Activated CD4-positive, alpha-beta T cell treated with anti-CD3 and anti-CD28 coated beads for 36 hours (primary cell): ENCODE data around the gene CAST. TPM values are rescaled to one million over a fixed set of nuclear protein-coding genes. Genes with fewer than 3 reads are reported as not detected.

Source experiments
- ATAC-seq: fragments of 200-7000 bp; cut with Tn5 transposase; one replicate; pipeline ENCODE4 v1.10.0; 2021; ENCODE audit warnings: mild to moderate bottlenecking, moderate library complexity
- CTCF ChIA-PET: fragments of 350-600 bp; sonication (Branson Sonifier 250); formaldehyde crosslinking; loops from one replicate; lab custom pipeline; 2021; ENCODE audit warnings: antibody characterized with exemption; lab: Charles Lee
- POLR2A ChIA-PET: fragments of 350-600 bp; sonication (Branson Sonifier 250); formaldehyde crosslinking; loops from one replicate; lab custom pipeline; 2021; ENCODE audit warnings: antibody characterized with exemption, inconsistent platforms; lab: Charles Lee
- DNase-seq: peaks from one replicate; pipeline ENCODE4 v3.0.0-alpha.2; 2020
- H3K27ac Mint-ChIP-seq: one replicate; pipeline ENCODE4 v1.8.0; 2021; ENCODE audit warnings: mixed read lengths
- H3K27me3 Mint-ChIP-seq: one replicate; pipeline ENCODE4 v1.8.0; 2021; ENCODE audit warnings: mixed read lengths
- H3K36me3 Mint-ChIP-seq: one replicate; pipeline ENCODE4 v1.8.0; 2021; ENCODE audit warnings: low read depth, mixed read lengths
- H3K4me1 Mint-ChIP-seq: one replicate; pipeline ENCODE4 v1.8.0; 2021; ENCODE audit warnings: mixed read lengths
- H3K4me3 Mint-ChIP-seq: one replicate; pipeline ENCODE4 v1.8.0; 2021; ENCODE audit warnings: mild to moderate bottlenecking, moderate library complexity, mixed read lengths
- H3K9me3 Mint-ChIP-seq: one replicate; pipeline ENCODE4 v1.8.0; 2021; ENCODE audit warnings: low read depth, mixed read lengths
- intact Hi-C, 2 experiments: fragments of 100-400 bp; cut with DNase I in 1 of 2; cut with micrococcal nuclease in 1 of 2; formaldehyde crosslinking; loops; one replicate each; pipeline versions ENCODE4 v1.14.2 to v1.15.1; 2022 to 2024; cut with DNase I, micrococcal nuclease
- total RNA-seq, 2 experiments: library from RNA; stranded (reverse); gene quantifications; one replicate each; pipeline ENCODE4 v1.2.3, GENCODE V29; 2021

Gene CAST
- total RNA-seq, 2 experiments from 2014 or later = 136 to 211 TPM

DNA sequence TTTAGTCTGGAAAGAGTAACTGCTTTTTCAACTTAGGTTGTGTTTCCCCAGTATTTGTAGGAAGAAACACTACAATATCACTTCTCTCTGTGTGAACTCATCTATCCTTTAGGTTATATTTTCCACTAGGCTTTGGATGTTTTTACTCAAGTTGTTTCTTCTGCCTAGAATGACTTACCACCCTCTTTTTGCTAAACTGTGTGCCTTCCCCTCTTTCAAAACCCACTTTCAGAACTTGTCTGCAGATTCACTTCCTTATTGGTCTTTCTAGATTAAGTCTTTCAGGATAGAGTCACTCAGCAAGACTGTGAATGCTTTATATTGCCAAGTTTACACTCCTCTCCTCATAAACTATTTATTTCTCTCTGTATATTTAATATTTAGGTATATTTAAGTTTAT is 14.2 kb upstream of the CAST start:
- intact Hi-C loops = no loop called here
- ChIA-PET POLR2A (no interaction called here), CTCF (interaction anchor here (1.2 to 1.3 kb wide), 2 partner anchors 49 to 312 kb away, joined by 3 read pairs; no protein-coding TSS in a partner anchor)
- DNase-seq = no peak
- H3K4me3 Mint-ChIP-seq = no peak overlapping the region
- no peaks in the 10 kb centered on the region for H3K36me3 Mint-ChIP-seq
- no peaks in the 10 kb centered on the region for H3K9me3 Mint-ChIP-seq
- H3K27me3 Mint-ChIP-seq = peaks cover 13% of the 10 kb centered on the region
- H3K27ac Mint-ChIP-seq = no peak overlapping the region
- H3K4me1 Mint-ChIP-seq = peaks cover 3% of the 10 kb centered on the region
- peak; percentile 69 for ATAC-seq

DNA sequence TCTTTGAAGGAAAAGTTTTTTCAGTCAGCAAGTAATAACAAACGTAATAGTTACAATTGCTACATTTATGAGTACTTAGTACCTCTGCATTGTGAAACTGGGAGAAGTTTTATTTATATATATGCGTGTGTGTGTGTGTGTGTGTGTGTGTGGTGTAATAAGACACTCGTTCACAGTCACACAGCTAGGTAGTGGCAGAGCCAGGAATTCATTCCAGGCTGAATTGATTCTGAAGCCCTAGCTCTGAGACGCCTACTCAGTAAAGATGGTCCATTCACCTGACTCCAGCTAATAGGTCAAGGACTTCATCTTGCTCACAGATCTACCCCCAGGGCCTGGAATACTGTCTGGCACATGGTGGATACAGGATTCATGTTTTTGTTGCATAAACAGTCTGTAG is 13.6 kb upstream of the CAST start:
- H3K4me3 Mint-ChIP-seq = no peak overlapping the region
- ATAC-seq (no peak), DNase-seq (no peak)
- no peak overlapping the region for H3K27ac Mint-ChIP-seq
- no peaks in the 10 kb centered on the region for H3K9me3 Mint-ChIP-seq
- intact Hi-C loops = no loop called here
- no peaks in the 10 kb centered on the region for H3K36me3 Mint-ChIP-seq
- CTCF ChIA-PET = interaction anchor here (1.3 kb wide), 1 partner anchor 48 kb away, joined by 3 read pairs; no protein-coding TSS in a partner anchor
- POLR2A ChIA-PET = no interaction called here
- H3K27me3 Mint-ChIP-seq = peaks cover 13% of the 10 kb centered on the region
- H3K4me1 Mint-ChIP-seq = peaks cover 3% of the 10 kb centered on the region

DNA sequence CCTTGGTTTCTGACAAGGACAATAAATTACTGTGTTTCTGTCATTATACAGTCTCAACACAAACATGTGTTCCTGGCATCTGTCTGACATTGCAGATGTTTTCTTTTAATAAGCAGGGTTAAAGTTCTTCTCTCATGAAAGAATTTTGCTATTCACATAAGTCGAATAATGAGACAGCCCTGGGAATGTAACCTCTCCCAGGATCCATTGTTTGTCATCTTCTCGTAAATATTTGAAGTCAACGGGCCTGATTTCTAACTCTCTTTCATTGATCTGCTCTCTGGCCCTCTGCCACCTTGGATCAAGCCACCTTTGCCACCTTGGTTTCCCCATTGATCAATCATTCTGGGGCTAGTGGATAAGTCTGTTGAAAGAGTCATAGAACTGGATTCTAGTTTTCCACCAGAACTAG is 12.9 kb upstream of the CAST start:
- intact Hi-C loops = no loop called here

DNA sequence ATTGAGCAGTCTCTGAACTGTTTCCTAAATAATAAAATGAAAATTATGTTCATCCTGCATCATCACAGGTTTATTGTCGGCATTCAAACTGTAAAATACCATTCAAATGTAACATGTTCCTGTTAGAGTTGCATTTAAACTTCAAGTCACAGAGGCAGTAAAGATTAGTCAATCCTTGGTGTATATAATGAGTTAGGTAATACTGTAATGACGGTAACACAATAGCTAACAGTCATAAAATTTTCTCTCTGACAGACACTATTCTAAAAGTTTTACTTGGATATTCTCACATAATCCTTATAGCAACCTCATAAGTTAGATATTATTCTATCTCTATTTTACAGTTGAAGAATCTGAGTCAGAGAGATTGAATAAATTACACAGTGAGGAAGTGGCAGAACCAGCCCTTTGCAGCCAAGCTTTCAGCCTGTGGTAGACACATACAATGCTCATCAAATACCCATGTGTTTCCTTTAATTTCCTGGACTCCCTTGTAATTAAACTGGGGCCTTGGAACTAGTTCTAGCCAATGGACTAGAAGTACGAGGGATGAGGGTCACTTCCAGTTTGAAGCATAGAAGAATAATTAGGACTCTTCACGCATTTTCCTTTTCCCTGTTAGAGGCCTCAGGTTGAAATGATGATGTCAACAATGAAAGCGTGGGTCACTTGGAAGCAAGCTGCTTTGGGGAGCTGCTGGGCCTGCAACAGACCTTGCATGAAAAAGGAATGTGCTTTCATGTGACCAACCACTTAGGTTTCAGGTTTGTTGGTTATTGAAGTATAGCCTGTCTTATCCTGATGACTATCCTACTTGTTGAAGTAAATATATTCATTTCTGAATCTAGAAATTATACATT is 12.3 kb upstream of the CAST start:
- no peak for ATAC-seq
- ChIA-PET CTCF (no interaction called here), POLR2A (no interaction called here)
- H3K4me1 Mint-ChIP-seq = peaks cover 7% of the 10 kb centered on the region
- H3K27ac Mint-ChIP-seq = no peak overlapping the region
- no peaks in the 10 kb centered on the region for H3K36me3 Mint-ChIP-seq
- intact Hi-C loops = loop anchor here in 1 of 2 experiments (5.0 kb wide), 1 partner anchor 33 kb away; no protein-coding TSS in a partner anchor
- DNase-seq = no peak
- peaks cover 17% of the 10 kb centered on the region for H3K27me3 Mint-ChIP-seq
- H3K9me3 Mint-ChIP-seq = no peaks in the 10 kb centered on the region
- no peak overlapping the region for H3K4me3 Mint-ChIP-seq

More for the DNA sequence above, 12.9 kb upstream of the CAST start:
- ChIA-PET POLR2A (no interaction called here), CTCF (interaction anchor here (1.3 kb wide), 1 partner anchor 47 kb away, joined by 3 read pairs; no protein-coding TSS in a partner anchor)
- Mint-ChIP-seq H3K9me3 (no peaks in the 10 kb centered on the region), H3K4me3 (no peak overlapping the region), H3K27ac (no peak overlapping the region), H3K36me3 (no peaks in the 10 kb centered on the region), H3K27me3 (peaks cover 16% of the 10 kb centered on the region), H3K4me1 (peaks cover 5% of the 10 kb centered on the region)
- ATAC-seq (no peak), DNase-seq (no peak)

DNA sequence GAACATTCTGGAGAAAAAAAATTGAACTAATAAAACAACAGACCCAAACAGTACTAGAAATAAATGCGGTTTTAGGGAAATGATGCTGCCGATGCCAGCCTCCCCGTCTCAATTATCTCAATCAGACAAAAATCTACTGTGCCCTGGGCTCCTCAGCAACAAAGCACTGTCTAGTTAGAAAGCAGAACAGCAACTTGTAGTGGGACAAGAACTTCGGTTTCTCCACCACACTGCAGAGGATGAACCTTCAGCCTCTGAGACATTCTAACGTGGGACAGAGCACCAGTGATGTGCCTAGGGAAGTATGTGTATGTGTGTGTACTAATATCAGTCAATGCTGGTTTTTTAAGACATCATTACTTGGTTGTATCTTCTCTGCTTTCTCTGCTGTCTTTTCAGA is 11.1 kb upstream of the CAST start:
- no peak for ATAC-seq

DNA sequence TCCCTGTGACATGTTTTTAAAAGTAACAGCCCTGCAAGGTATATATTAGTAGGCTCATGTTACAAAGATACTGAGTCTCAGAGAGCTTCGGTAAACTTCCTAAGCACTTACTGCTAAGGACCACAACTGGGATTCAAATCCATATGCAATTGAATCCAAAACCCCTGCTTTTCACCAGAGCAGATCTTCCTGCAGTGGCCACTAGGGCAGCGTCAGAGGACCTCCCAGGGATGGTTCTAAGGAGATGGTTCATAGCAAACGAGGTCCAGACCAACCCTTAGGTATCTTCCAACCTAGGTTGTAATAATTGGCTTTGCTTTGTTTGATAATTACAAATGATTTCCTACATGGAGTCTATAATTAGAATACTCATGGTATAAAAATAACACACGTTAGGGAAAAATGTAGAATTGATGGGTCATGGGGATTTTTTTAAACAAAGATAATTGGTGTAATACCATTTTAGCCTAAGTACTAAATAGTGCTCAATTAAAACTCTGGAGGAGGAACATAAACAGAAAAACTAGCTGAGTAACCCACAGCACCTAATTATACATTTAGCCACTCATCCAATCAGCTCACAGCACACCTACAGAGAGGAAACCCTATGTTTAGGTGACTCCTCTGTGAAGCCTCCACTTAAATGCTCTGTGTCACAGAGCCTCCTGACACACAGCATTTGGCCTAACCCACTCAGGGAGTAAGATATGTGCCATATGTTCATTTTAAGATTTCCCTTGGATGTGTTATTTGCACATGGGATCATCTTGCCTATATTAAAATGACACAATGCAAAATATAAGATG is 10.0 kb upstream of the CAST start:
- no peaks in the 10 kb centered on the region for H3K9me3 Mint-ChIP-seq
- peaks cover 30% of the 10 kb centered on the region for H3K27me3 Mint-ChIP-seq
- CTCF ChIA-PET = interaction anchor here (1.0 to 3.4 kb wide), 3 partner anchors 38 to 269 kb away, joined by 3 to 11 read pairs (median 4); no protein-coding TSS in a partner anchor
- H3K27ac Mint-ChIP-seq = no peak overlapping the region
- ATAC-seq (peak; percentile 51), DNase-seq (peak; percentile 23)
- H3K36me3 Mint-ChIP-seq = no peaks in the 10 kb centered on the region
- POLR2A ChIA-PET = no interaction called here
- intact Hi-C loops = loop anchor here in 1 of 2 experiments (5.0 kb wide), 1 partner anchor 35 kb away; no protein-coding TSS in a partner anchor
- peaks cover 16% of the 10 kb centered on the region for H3K4me1 Mint-ChIP-seq
- no peak overlapping the region for H3K4me3 Mint-ChIP-seq

More for the DNA sequence above, 11.1 kb upstream of the CAST start:
- Mint-ChIP-seq H3K27ac (no peak overlapping the region), H3K27me3 (peaks cover 25% of the 10 kb centered on the region), H3K36me3 (no peaks in the 10 kb centered on the region), H3K9me3 (no peaks in the 10 kb centered on the region), H3K4me3 (no peak overlapping the region), H3K4me1 (peaks cover 12% of the 10 kb centered on the region)
- intact Hi-C loops = loop anchor here in 1 of 2 experiments (5.0 kb wide), 1 partner anchor 34 kb away; no protein-coding TSS in a partner anchor
- ChIA-PET CTCF (interaction anchor here (1.1 kb wide), 1 partner anchor 268 kb away, joined by 3 read pairs; no protein-coding TSS in a partner anchor), POLR2A (interaction anchor here (0.6 kb wide), 1 partner anchor 874 kb away, joined by 6 read pairs; no protein-coding TSS in a partner anchor)
- no peak for DNase-seq

DNA sequence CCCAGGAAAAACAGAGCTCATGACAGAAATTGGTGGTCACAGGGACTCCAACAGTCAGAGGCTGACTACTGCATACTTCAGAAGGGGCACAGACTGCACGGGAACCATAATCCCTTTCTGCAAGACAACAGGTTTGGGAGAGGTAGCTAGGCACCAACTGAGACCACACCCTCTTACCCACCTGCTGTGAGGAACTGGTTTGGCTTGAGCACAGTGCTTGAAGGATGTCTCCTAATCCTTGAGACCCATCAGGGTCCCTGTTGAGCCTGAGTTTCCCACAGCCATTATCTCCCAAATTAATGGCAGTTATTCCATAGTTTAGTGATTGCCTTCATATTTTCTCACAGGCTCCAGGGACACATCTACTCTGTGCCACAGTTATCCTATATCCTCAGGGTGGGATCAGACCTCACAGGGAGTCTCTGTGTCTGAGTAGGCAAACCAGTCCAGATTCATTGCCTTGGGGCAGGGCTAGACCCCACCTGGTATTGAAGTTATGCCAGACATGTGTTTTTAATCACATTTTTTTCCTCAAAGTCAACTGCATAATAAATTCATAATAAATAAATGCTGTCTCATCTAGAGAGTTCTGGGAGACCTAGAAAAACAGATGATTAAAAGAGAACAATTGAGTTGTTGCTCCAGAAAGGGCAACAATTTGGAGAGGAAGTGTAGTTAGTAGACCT is 9.3 kb upstream of the CAST start:
- intact Hi-C loops = loop anchor here in 1 of 2 experiments (5.0 kb wide), 1 partner anchor 36 kb away; no protein-coding TSS in a partner anchor
- CTCF ChIA-PET = interaction anchor here (0.5 to 3.4 kb wide), 4 partner anchors 14 to 320 kb away, joined by 3 to 11 read pairs (median 4); no protein-coding TSS in a partner anchor
- no peak overlapping the region for H3K4me3 Mint-ChIP-seq

DNA sequence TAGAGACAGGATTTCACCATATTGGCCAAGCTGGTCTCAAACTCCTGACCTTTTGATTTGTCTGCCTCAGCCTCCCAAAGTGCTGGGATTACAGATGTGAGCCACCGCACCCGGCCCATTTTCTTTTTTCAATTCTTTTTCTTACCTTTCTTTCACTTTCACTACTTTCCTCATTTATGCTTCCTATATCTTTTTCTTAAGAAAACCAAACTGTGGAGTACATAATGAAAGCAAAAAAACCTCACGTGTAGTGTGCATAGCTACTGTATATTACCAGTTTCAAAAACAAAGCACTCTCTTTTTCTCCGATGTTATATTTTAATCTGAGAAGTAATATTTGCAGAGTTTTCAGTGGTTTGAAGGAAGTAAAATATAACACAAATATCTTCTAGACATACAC is 8.0 kb upstream of the CAST start:
- H3K36me3 Mint-ChIP-seq = no peaks in the 10 kb centered on the region
- no peak overlapping the region for H3K27ac Mint-ChIP-seq
- ChIA-PET CTCF (interaction anchor here (0.5 to 3.4 kb wide), 6 partner anchors 8 to 464 kb away, joined by 3 to 11 read pairs (median 4); partner anchors contain the start of gene CAST), POLR2A (no interaction called here)
- H3K4me1 Mint-ChIP-seq = peaks cover 15% of the 10 kb centered on the region
- DNase-seq (no peak), ATAC-seq (no peak)
- intact Hi-C loops = loop anchor here in 1 of 2 experiments (5.0 kb wide), 1 partner anchor 37 kb away; no protein-coding TSS in a partner anchor
- H3K4me3 Mint-ChIP-seq = no peak overlapping the region
- H3K9me3 Mint-ChIP-seq = no peaks in the 10 kb centered on the region
- H3K27me3 Mint-ChIP-seq = peaks cover 34% of the 10 kb centered on the region

More for the DNA sequence above, 9.3 kb upstream of the CAST start:
- no peak for ATAC-seq
- Mint-ChIP-seq H3K9me3 (no peaks in the 10 kb centered on the region), H3K4me1 (peaks cover 17% of the 10 kb centered on the region), H3K27me3 (peaks cover 30% of the 10 kb centered on the region), H3K36me3 (no peaks in the 10 kb centered on the region), H3K27ac (no peak overlapping the region)
- POLR2A ChIA-PET = no interaction called here
- DNase-seq = no peak

DNA sequence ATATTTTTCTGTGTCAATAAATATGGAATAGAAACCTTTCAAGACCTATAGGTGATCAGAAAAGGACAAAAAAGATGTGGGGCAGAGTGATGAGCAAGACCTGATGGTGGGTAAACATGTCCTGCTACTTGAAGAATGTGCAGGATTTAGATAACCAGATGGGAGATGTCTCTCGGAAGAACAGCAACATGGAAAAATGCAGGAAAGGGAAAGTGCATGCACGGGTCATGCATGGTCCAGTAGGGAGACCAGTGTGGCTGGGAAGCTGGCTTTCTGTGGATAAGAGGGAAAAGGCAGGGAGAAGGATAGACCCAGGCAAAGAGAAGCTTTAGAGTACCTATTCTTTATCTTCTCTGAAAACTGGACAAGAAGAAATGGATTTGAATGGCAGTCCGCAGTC is 7.1 kb upstream of the CAST start:
- ChIA-PET CTCF (interaction anchor here (0.7 to 3.4 kb wide), 4 partner anchors 41 to 458 kb away, joined by 3 to 11 read pairs (median 6); no protein-coding TSS in a partner anchor), POLR2A (no interaction called here)
- no peak for ATAC-seq
- DNase-seq = no peak
- Mint-ChIP-seq H3K4me3 (no peak overlapping the region), H3K36me3 (no peaks in the 10 kb centered on the region), H3K27ac (no peak overlapping the region), H3K9me3 (no peaks in the 10 kb centered on the region), H3K27me3 (peaks cover 35% of the 10 kb centered on the region), H3K4me1 (peaks cover 15% of the 10 kb centered on the region)
- intact Hi-C loops = no loop called here

DNA sequence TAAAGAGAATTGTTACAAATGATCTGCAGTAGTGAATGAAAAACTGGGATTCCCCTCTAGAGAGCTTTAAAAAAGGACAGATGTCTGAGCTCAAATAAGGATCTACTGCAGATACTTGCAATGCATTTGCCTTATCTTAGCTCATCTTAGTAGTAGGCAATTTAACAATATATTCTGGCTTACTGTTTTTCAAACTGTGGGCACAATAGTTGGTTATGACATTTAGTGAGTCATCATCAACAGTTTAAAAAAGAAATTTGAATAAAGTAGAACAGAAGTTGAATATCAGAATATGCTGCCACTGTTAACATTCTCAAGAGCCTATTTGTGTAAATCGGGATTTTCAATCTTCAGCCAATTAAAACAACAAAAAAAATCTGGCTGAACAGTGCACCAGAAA is 6.7 kb upstream of the CAST start:
- H3K4me1 Mint-ChIP-seq = peaks cover 15% of the 10 kb centered on the region
- intact Hi-C loops = no loop called here
- ChIA-PET POLR2A (no interaction called here), CTCF (interaction anchor here (0.7 to 3.4 kb wide), 3 partner anchors 41 to 458 kb away, joined by 3 to 11 read pairs (median 6); no protein-coding TSS in a partner anchor)
- H3K9me3 Mint-ChIP-seq = no peaks in the 10 kb centered on the region
- DNase-seq (no peak), ATAC-seq (no peak)
- no peak overlapping the region for H3K4me3 Mint-ChIP-seq
- H3K27me3 Mint-ChIP-seq = peaks cover 36% of the 10 kb centered on the region
- H3K36me3 Mint-ChIP-seq = no peaks in the 10 kb centered on the region
- no peak overlapping the region for H3K27ac Mint-ChIP-seq
